GM12878 (cell line): Measurements from ENCODE around the gene SAMD4A. TPM values are rescaled to one million over a fixed set of nuclear protein-coding genes. Genes with fewer than 3 reads are reported as not detected.

Source experiments
- ATAC-seq: fragments of 200-7000 bp; cut with Tn5 transposase; 3 replicates; pipeline ENCODE4 v1.9.1; 2020; ENCODE audit warnings: mild to moderate bottlenecking, moderate library complexity
- BruUV-seq: library from RNA; stranded (reverse); fragments of 400-500 nt; replicated peaks from 2 replicates; lab custom pipeline; 2021; lab: Mats Ljungman, UMichigan
- CTCF ChIA-PET: fragments of 300-600 bp; sonication (Branson Sonifier 250); formaldehyde crosslinking; extraction: SDS; loops from one replicate; lab custom pipeline; 2021; ENCODE audit warnings: inconsistent platforms; lab: Yijun Ruan, JAX
- POLR2A ChIA-PET: fragments of 350-600 bp; formaldehyde crosslinking; extraction: SDS; loops from one replicate; lab custom pipeline; 2021; ENCODE audit warnings: inconsistent platforms; lab: Charles Lee
- RAD21 ChIA-PET: fragments of 300-600 bp; sonication (Branson Sonifier 250); formaldehyde crosslinking; loops from one replicate; lab custom pipeline; 2023; ENCODE audit warnings: antibody characterized with exemption; ENCODE audit not compliant: unreplicated experiment; lab: Charles Lee
- SMC1A ChIA-PET: fragments of 300-600 bp; sonication (Branson Sonifier 250); formaldehyde crosslinking; loops from one replicate; lab custom pipeline; 2023; ENCODE audit not compliant: unreplicated experiment, uncharacterized antibody; lab: Charles Lee
- DNase-seq: peaks from one replicate; pipeline ENCODE4 v3.0.0-alpha.2; 2011; ENCODE audit warnings: low read depth, low spot score
- FAIRE-seq: peaks from 3 replicates; lab custom pipeline; 2011; peaks lifted over from hg19 to GRCh38; lab: Jason Lieb, UNC
- H2AFZ ChIP-seq: 2 replicates; pipeline ENCODE4 v1.6.0; 2011; ENCODE audit warnings: low read depth, low read length, control low read depth; ENCODE audit not compliant: control insufficient read depth
- H3K27ac ChIP-seq: 2 replicates; pipeline ENCODE4 v1.5.1; 2011; ENCODE audit warnings: control low read depth; ENCODE audit not compliant: control insufficient read depth, insufficient read depth
- H3K27me3 ChIP-seq, 2 experiments: replicated peaks in 1 of 2; 2 replicates each; pipeline versions ENCODE4 v1.6.0 to v1.6.1; 2011; ENCODE audit warnings: low read length in 1 of 2; ENCODE audit not compliant: control insufficient read depth in 2 of 2, insufficient read depth in 2 of 2
- H3K36me3 ChIP-seq, 2 experiments: 2 replicates each; pipeline ENCODE4 v1.5.1; 2011; ENCODE audit warnings: low read length in 1 of 2; ENCODE audit not compliant: control insufficient read depth in 2 of 2, insufficient read depth in 2 of 2
- H3K4me1 ChIP-seq: 2 replicates; pipeline ENCODE4 v1.6.1; 2011; ENCODE audit warnings: mild to moderate bottlenecking, low read length, moderate library complexity, mixed read lengths; ENCODE audit not compliant: control insufficient read depth, insufficient read depth
- H3K4me2 ChIP-seq: 2 replicates; pipeline ENCODE4 v1.6.0; 2011; ENCODE audit warnings: control low read depth; ENCODE audit not compliant: control insufficient read depth, insufficient read depth
- H3K4me3 ChIP-seq: fragments of 200-600 bp; sonication (generic); 2 replicates; pipeline ENCODE4 v1.5.1; 2016
- H3K79me2 ChIP-seq: 2 replicates; pipeline ENCODE4 v1.6.0; 2011; ENCODE audit warnings: low read length; ENCODE audit not compliant: control insufficient read depth, insufficient read depth
- H3K9ac ChIP-seq: 2 replicates; pipeline ENCODE4 v1.8.0; 2011; ENCODE audit warnings: low read length, control low read depth, mixed read lengths; ENCODE audit not compliant: control insufficient read depth, insufficient read depth
- H3K9me3 ChIP-seq: replicated peaks from 3 replicates; pipeline ENCODE4 v1.5.1; 2011; ENCODE audit warnings: mild to moderate bottlenecking, low read length; ENCODE audit not compliant: control insufficient read depth, insufficient read depth
- H4K20me1 ChIP-seq: 2 replicates; pipeline ENCODE4 v1.6.0; 2011; ENCODE audit not compliant: control insufficient read depth, insufficient read depth
- CTCF ChIP-seq, 3 experiments: IDR thresholded peaks in 2 of 3; conservative IDR thresholded peaks in 1 of 3; 2 replicates each; pipeline ENCODE4 v1.5.1; 2011; ENCODE audit warnings: low read depth in 3 of 3, low read length in 3 of 3, mild to moderate bottlenecking in 3 of 3, control low read depth in 2 of 3, moderate library complexity in 2 of 3, inconsistent platforms in 1 of 3, mixed read lengths in 1 of 3; ENCODE audit not compliant: control insufficient read depth in 2 of 3, insufficient read depth in 1 of 3; ENCODE audit errors: extremely low read depth in 1 of 3
- HCFC1 ChIP-seq: fragments of 150-350 bp; IDR thresholded peaks from 2 replicates; pipeline ENCODE4 v1.6.1; 2014; ENCODE audit warnings: low read length
- MEF2B ChIP-seq: fragments of 450-650 bp; IDR thresholded peaks from 2 replicates; pipeline ENCODE4 v1.6.1; 2018; ENCODE audit warnings: mild to moderate bottlenecking, moderate library complexity; ENCODE audit not compliant: partially characterized antibody, poor library complexity, severe bottlenecking
- MTA3 ChIP-seq: IDR thresholded peaks from 2 replicates; pipeline ENCODE4 v1.6.1; 2012; ENCODE audit warnings: low read length, inconsistent platforms, borderline replicate concordance
- PRDM15 ChIP-seq: fragments of 450-650 bp; formaldehyde crosslinking; IDR thresholded peaks from 2 replicates; pipeline ENCODE4 v1.4.0; 2020; ENCODE audit warnings: mild to moderate bottlenecking, moderate library complexity
- RB1 ChIP-seq: fragments of 450-650 bp; formaldehyde crosslinking; IDR thresholded peaks from 2 replicates; pipeline ENCODE4 v1.6.1; 2017; ENCODE audit warnings: mild to moderate bottlenecking, borderline replicate concordance
- RUNX3 ChIP-seq: IDR thresholded peaks from 2 replicates; pipeline ENCODE4 v1.6.1; 2012; ENCODE audit warnings: low read length, inconsistent platforms
- SMAD5 ChIP-seq: IDR thresholded peaks from 2 replicates; pipeline ENCODE4 v1.6.1; 2016; ENCODE audit warnings: antibody characterized with exemption, low read depth
- SMARCA5 ChIP-seq: fragments of 450-650 bp; IDR thresholded peaks from 2 replicates; pipeline ENCODE4 v1.6.1; 2017; ENCODE audit warnings: mild to moderate bottlenecking
- TARDBP ChIP-seq: IDR thresholded peaks from 2 replicates; pipeline ENCODE4 v1.6.1; 2016; ENCODE audit warnings: borderline replicate concordance
- TCF3 ChIP-seq: IDR thresholded peaks from 2 replicates; pipeline ENCODE4 v1.6.1; 2012; ENCODE audit warnings: low read depth, mild to moderate bottlenecking, low read length, borderline replicate concordance; ENCODE audit not compliant: insufficient read depth
- USF2 ChIP-seq: IDR thresholded peaks from 2 replicates; pipeline ENCODE4 v1.6.1; 2011; ENCODE audit warnings: low read depth, low read length, improper control_type of control experiment, borderline replicate concordance
- ZNF24 ChIP-seq: fragments of 450-650 bp; IDR thresholded peaks from 2 replicates; pipeline ENCODE4 v1.6.1; 2017; ENCODE audit warnings: antibody characterized with exemption, mild to moderate bottlenecking
- ZNF622 ChIP-seq: fragments of 450-650 bp; IDR thresholded peaks from 2 replicates; pipeline ENCODE4 v1.6.1; 2017; ENCODE audit warnings: mild to moderate bottlenecking, inconsistent platforms
- WGBS: methylation state at CpG from one replicate; pipeline ENCODE4 v1.1.6; 2016; ENCODE audit warnings: low lambda C conversion rate; ENCODE audit not compliant: insufficient replicate concordance, insufficient coverage; ENCODE audit errors: missing lambda C conversion rate; 5-methylcytosine and 5-hydroxymethylcytosine counted together
- in situ Hi-C: fragments of 300-500 bp; cut with MboI; formaldehyde crosslinking; loops from 9 replicates; pipeline ENCODE4 v1.14.3; 2018; ENCODE audit warnings: mixed read lengths
- intact Hi-C: fragments of 100-400 bp; cut with micrococcal nuclease; formaldehyde crosslinking; loops from one replicate; pipeline ENCODE4 v1.14.2; 2022; ENCODE audit not compliant: unreplicated experiment
- polyA plus RNA-seq, 11 experiments: library from polyadenylated mRNA; depleted of rRNA in 4 of 11; unstranded in 6 of 11; stranded (reverse) in 5 of 11; fragments of >200 nt; fragmentation: Nextera tagmentation in 4 of 11; fragmentation: Illumina TruSeq in 1 of 11; extraction: Ambion mirVana in 4 of 11; extraction: Trizol in 1 of 11; gene quantifications; 1 replicate in 1 of 11; 2 replicates in 10 of 11; pipeline versions ENCODE4 v1.2.1 to v1.2.3, GENCODE V29; 2011 to 2016; ENCODE audit warnings: inconsistent platforms in 2 of 11, missing spikeins in 2 of 11, low read depth in 1 of 11
- total RNA-seq, 4 experiments: library from RNA; depleted of rRNA in 3 of 4; stranded (reverse); fragments of >200 nt in 3 of 4; fragmentation: Illumina TruSeq in 1 of 4; extraction: Trizol in 1 of 4; gene quantifications; 2 replicates each; pipeline versions ENCODE4 v1.2.1 to v1.2.3, GENCODE V29; 2013 to 2021

Gene SAMD4A
- total and polyA plus RNA-seq, 10 of the 15 experiments (the other 5 are each of a cell fraction or from before 2014, with no cell fraction given): 0.05 to 0.56 (median 0.31) TPM

GRCh38 chr14:54627540-54628363, 60.8 kb downstream of the SAMD4A start (continued):
- TF ChIP-seq PRDM15: no peak
- no peak for TF ChIP-seq TARDBP
- TF ChIP-seq MTA3: no peak
- no peak for TF ChIP-seq SMARCA5

GRCh38 chr14:54629183-54629582, 62.3 kb downstream of the SAMD4A start:
- no peak overlapping the region for H3K4me3 ChIP-seq
- no peak for ATAC-seq
- no peak overlapping the region for H3K9ac ChIP-seq
- no peak for DNase-seq
- no TSS peak for BruUV-seq
- H3K27ac ChIP-seq: no peak overlapping the region
- no peak overlapping the region for H2AFZ ChIP-seq
- H3K4me2 ChIP-seq: no peak overlapping the region
- WGBS: 82% methylated on average over 3 of the region's 3 CpGs
- ChIA-PET SMC1A (interaction anchor here (2.6 kb wide), 1 partner anchor 14 kb away, joined by 8 read pairs; no protein-coding TSS in a partner anchor), RAD21 (no interaction called here), CTCF (interaction anchor here (1.0 to 1.9 kb wide), 6 partner anchors 14 to 248 kb away, joined by 3 to 12 read pairs (median 3); no protein-coding TSS in a partner anchor), POLR2A (interaction anchor here (1.2 kb wide), 1 partner anchor 14 kb away, joined by 3 read pairs; no protein-coding TSS in a partner anchor)
- intact Hi-C loops: no loop called here
- peaks cover 16% of the 10 kb centered on the region for H3K4me1 ChIP-seq
- H3K27me3 ChIP-seq: no peaks in the 10 kb centered on the region
- no peaks in the 10 kb centered on the region for H3K79me2 ChIP-seq
- no peaks in the 10 kb centered on the region for H4K20me1 ChIP-seq
- FAIRE-seq: no peak
- H3K9me3 ChIP-seq: no peaks in the 10 kb centered on the region; the same call in 2 of the 3 replicates
- in situ Hi-C loops: no loop called here
- H3K36me3 ChIP-seq: no peaks in the 10 kb centered on the region
- TF ChIP-seq TCF3 (no peak), RUNX3 (no peak), MEF2B (no peak), RB1 (no peak), ZNF24 (no peak), CTCF (IDR thresholded peaks at IDR 0.05 in 2 of 3, conservative IDR thresholded peaks at IDR 0.05 in 1 of 3; ENCODE audit: control insufficient read depth in 2 of 3, extremely low read depth in 1 of 3, insufficient read depth in 1 of 3, low read depth in 3 of 3, low read length in 3 of 3) (no peak), USF2 (no peak), SMAD5 (no peak), ZNF622 (no peak), HCFC1 (no peak)
